Measurements from ENCODE around the gene DAAM2.
A peak's percentile ranks its signal among the peaks of the same experiment; 100 is the strongest.

Gene DAAM2

GRCh38 chr6:39887692-39888450 lies 95.7 kb downstream of the DAAM2 start:
- peak; percentile 92 for DNase-seq (ENCODE audit: low spot score)

GRCh38 chr6:39889229-39889628 lies 97.1 kb downstream of the DAAM2 start:
- DNase-seq (ENCODE audit: low spot score): no peak

GRCh38 chr6:39891353-39891752 lies 99.2 kb downstream of the DAAM2 start:
- DNase-seq (ENCODE audit: low spot score): no peak

- DNase-seq (ENCODE audit: low spot score): no peak
These were observed 99.8 kb downstream of the DAAM2 start for GRCh38 chr6:39891976-39892375.

- DNase-seq (ENCODE audit: low spot score): peak; percentile 85
These were observed 100.4 kb downstream of the DAAM2 start for GRCh38 chr6:39892490-39893129.

- DNase-seq (ENCODE audit: low spot score): no peak
These were observed 101.1 kb downstream of the DAAM2 start for GRCh38 chr6:39893286-39893685.

GRCh38 chr6:39896701-39897100 lies 104.5 kb downstream of the DAAM2 start:
- no peak for DNase-seq (ENCODE audit: low spot score)

GRCh38 chr6:39897698-39898097 lies 105.5 kb downstream of the DAAM2 start:
- DNase-seq (ENCODE audit: low spot score): no peak

GRCh38 chr6:39898625-39899024 lies 106.4 kb downstream of the DAAM2 start:
- no peak for DNase-seq (ENCODE audit: low spot score)

GRCh38 chr6:39899554-39900295 lies 107.5 kb downstream of the DAAM2 start:
- DNase-seq (ENCODE audit: low spot score): no peak

- no peak for DNase-seq (ENCODE audit: low spot score)
These were observed 109.0 kb downstream of the DAAM2 start for GRCh38 chr6:39901116-39901655.

- DNase-seq (ENCODE audit: low spot score): no peak
These were observed 109.5 kb downstream of the DAAM2 start for GRCh38 chr6:39901670-39902069.

- DNase-seq (ENCODE audit: low spot score): no peak
These were observed 110.0 kb downstream of the DAAM2 start for GRCh38 chr6:39902136-39902535.

- DNase-seq (ENCODE audit: low spot score): no peak
These were observed 110.8 kb downstream of the DAAM2 start for GRCh38 chr6:39902786-39903465.

- no peak for DNase-seq (ENCODE audit: low spot score)
These were observed 111.5 kb downstream of the DAAM2 start for GRCh38 chr6:39903656-39904055.

GRCh38 chr6:39904946-39905639 lies 112.9 kb downstream of the DAAM2 start:
- no peak for DNase-seq (ENCODE audit: low spot score)

- no peak for DNase-seq (ENCODE audit: low spot score)
These were observed 113.4 kb downstream of the DAAM2 start for GRCh38 chr6:39905640-39905975.

- no peak for DNase-seq (ENCODE audit: low spot score)
These were observed 114.2 kb downstream of the DAAM2 start for GRCh38 chr6:39906318-39906761.

GRCh38 chr6:39907871-39908575 lies 115.8 kb downstream of the DAAM2 start:
- DNase-seq (ENCODE audit: low spot score): no peak

GRCh38 chr6:39908838-39909583 lies 116.8 kb downstream of the DAAM2 start:
- no peak for DNase-seq (ENCODE audit: low spot score)

All from hepatic stellate cell (primary cell).